ENCODE measurements around the gene ZNF2.

The ZNF2 gene
- total RNA-seq, result 2.1 to 3.9 (median 2.2) reads per million in 3 donors

DNA sequence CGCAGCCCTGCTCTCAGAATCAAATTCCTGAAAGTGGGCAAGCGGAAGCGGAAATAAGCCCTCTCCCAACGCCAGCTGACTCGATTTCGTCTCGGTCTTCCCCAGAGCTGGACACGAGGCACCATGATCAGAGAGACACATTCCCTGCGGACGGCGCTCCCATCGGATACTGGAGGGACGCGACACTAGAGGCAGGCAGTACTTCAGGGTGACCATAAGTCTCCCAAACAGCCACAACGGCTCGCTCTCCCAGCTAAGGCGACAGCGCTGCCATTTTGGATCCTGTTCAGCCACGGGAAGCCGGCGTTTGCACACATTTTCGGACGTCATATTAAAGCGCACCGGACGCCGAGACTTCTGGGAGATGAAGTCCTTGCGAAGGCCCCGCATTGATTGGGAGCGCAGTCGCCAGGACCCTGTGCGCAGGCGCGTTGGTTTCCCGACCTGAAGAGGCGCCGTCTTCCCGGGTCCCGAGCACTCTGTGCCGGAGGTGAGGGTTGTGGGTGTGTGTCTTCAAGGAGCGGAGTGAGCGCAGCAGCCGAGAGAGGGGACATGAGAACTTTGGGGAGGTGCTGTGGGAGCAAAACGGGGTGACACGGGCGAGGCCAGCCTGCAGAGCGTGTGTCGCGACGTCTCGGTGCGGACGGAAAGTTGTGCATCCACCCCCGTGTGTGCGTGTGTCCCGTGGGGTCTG lies at the start of gene ZNF2:
Gene ZNF2, plus strand, starts transcription at position 439 of the 694 bp plus-strand sequence. CDS start 10,418 bp downstream, outside the sequence.
- Histone ChIP-seq H3K4me3 (ENCODE audit: insufficient read depth, low read depth, low read length, poor library complexity, severe bottlenecking) (peak within 1 kb of the TSS; percentile 93), H3K27me3 (replicated peaks; ENCODE audit: control insufficient read depth, insufficient read depth, low read length, poor library complexity, severe bottlenecking) (no peaks in the 10 kb centered on the region), H3K36me3 (ENCODE audit: control insufficient read depth, insufficient read depth, low read length) (no peaks in the 10 kb centered on the region), H3K4me1 (ENCODE audit: control insufficient read depth, insufficient read depth, low read length, poor library complexity, severe bottlenecking) (peaks cover 7% of the 10 kb centered on the region), H3K9me3 (ENCODE audit: control insufficient read depth, low read length) (no peaks in the 10 kb centered on the region), H3K27ac (ENCODE audit: insufficient read depth, low read length, poor library complexity, severe bottlenecking) (peak within 1 kb of the TSS; percentile 85)
- peak; percentile 93 to 97 (median 95) for DNase-seq

DNA sequence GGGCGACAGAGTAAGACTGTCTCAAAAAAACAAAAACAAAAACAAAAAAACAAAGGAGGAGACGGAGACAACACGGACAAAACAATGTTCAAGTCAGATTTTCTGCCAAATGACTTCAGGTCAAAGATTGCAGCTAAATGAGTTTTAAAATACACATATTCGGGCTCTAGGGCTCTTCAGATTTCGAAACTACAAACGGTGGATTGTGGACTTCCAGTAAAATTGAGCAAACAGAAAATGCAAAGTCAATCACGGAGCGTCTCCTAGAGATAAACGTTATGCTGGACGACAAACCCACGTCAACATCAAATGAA lies 44.6 kb upstream of the ZNF2 start:
- Histone ChIP-seq H3K4me1 (ENCODE audit: control insufficient read depth, insufficient read depth, low read length, poor library complexity, severe bottlenecking) (peaks cover 10% of the 10 kb centered on the region), H3K4me3 (ENCODE audit: insufficient read depth, low read depth, low read length, poor library complexity, severe bottlenecking) (peak overlapping the region; percentile 98), H3K9me3 (ENCODE audit: control insufficient read depth, low read length) (no peaks in the 10 kb centered on the region), H3K27me3 (replicated peaks; ENCODE audit: control insufficient read depth, insufficient read depth, low read length, poor library complexity, severe bottlenecking) (no peaks in the 10 kb centered on the region), H3K36me3 (ENCODE audit: control insufficient read depth, insufficient read depth, low read length) (no peaks in the 10 kb centered on the region), H3K27ac (ENCODE audit: insufficient read depth, low read length, poor library complexity, severe bottlenecking) (peak overlapping the region; percentile 88)
- DNase-seq, result no peak

DNA sequence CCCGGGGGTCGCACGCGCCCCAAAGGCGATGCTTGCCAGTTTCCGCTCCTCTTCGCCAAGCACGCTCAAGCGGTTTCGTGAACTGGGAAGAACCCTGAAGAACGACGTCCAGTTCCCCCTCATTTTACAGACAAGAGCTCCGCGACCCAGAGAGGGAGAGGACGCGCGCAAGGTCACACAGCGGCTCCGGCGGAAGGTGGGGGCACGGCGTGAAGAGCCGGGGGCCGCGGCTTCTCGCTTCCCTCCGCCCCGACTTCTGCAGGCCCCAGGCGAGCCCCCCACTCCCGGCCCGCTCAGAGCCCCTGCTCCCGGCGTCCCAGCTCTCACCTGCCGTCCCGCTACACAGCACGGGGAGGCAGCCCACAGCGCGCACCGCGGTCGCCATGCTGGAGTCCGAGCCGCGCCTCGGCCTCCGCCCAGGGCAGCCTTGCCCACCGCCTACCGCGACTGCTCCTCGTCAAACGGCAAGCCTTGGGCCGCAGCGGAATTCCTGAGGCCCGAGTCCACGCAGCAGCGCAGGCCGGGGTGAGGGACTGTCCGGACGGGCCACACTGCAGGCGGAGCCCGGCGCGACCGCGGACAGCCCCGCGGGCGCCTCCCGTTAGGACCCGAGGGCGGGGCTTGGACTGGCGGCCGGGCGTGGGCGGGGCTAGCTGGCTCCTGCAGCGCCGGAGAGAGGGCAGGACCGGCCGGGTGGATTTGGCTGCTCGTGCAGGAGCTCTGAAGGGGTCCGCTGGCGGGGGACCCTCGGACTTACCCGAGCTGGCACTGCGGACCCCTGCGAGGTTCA lies 44.0 kb upstream of the ZNF2 start, which contains the start of gene MRPS5:
Gene MRPS5, minus strand, starts transcription at position 402 of the 790 bp plus-strand sequence. Its CDS starts 17 bp downstream, at position 385.
- peak; percentile 63 to 73 (median 70) for DNase-seq
- H3K27me3 ChIP-seq (replicated peaks; ENCODE audit: control insufficient read depth, insufficient read depth, low read length, poor library complexity, severe bottlenecking), result no peaks in the 10 kb centered on the region
- H3K36me3 ChIP-seq (ENCODE audit: control insufficient read depth, insufficient read depth, low read length), result no peaks in the 10 kb centered on the region
- H3K9me3 ChIP-seq (ENCODE audit: control insufficient read depth, low read length), result no peaks in the 10 kb centered on the region
- H3K4me1 ChIP-seq (ENCODE audit: control insufficient read depth, insufficient read depth, low read length, poor library complexity, severe bottlenecking), result peaks cover 10% of the 10 kb centered on the region
- H3K4me3 ChIP-seq (ENCODE audit: insufficient read depth, low read depth, low read length, poor library complexity, severe bottlenecking), result peak within 1 kb of the TSS; percentile 98
- H3K27ac ChIP-seq (ENCODE audit: insufficient read depth, low read length, poor library complexity, severe bottlenecking), result peak within 1 kb of the TSS; percentile 88

DNA sequence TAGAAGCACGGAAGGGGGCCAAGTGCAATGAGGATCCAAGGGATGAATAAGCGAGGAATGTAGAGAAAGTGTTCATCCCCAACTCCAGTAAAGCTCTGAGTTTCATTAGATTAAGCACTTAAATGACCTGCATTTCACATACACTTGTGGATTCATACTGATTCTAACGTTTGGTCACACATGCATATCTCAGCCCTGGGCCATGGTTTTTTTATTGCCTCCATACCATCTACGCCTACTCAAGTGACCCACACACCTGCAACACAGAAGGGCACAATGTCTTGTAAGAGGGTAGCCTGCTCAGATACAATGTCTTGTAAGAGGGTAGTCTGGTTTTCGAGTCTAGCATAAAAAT lies 43.4 kb upstream of the ZNF2 start:
- no peaks in the 10 kb centered on the region for H3K27me3 ChIP-seq (replicated peaks; ENCODE audit: control insufficient read depth, insufficient read depth, low read length, poor library complexity, severe bottlenecking)
- no peaks in the 10 kb centered on the region for H3K36me3 ChIP-seq (ENCODE audit: control insufficient read depth, insufficient read depth, low read length)
- no peaks in the 10 kb centered on the region for H3K9me3 ChIP-seq (ENCODE audit: control insufficient read depth, low read length)
- peak overlapping the region; percentile 98 for H3K4me3 ChIP-seq (ENCODE audit: insufficient read depth, low read depth, low read length, poor library complexity, severe bottlenecking)
- H3K27ac ChIP-seq (ENCODE audit: insufficient read depth, low read length, poor library complexity, severe bottlenecking), result peak overlapping the region; percentile 88
- DNase-seq, result no peak
- H3K4me1 ChIP-seq (ENCODE audit: control insufficient read depth, insufficient read depth, low read length, poor library complexity, severe bottlenecking), result peaks cover 10% of the 10 kb centered on the region

DNA sequence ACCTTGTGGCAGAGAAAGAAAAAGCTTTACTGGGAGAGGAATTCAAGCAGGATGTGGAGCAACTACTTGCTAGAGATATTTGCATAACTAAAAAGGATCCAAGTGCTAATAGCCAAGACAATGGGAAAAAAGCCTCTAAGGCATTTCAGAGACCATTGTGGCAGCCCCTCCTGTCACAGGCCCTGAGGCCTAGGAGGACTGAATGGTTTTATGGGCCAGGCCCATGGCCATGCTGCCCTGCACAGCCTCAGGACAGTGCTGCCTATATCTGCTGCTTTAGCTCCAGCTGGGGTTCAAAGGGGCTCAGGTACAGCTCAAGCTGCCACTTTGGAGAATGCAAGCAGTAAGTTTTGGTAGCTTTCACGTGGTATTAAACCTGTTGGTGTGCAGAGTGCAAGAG lies 26.9 kb upstream of the ZNF2 start:
- H3K27me3 ChIP-seq (replicated peaks; ENCODE audit: control insufficient read depth, insufficient read depth, low read length, poor library complexity, severe bottlenecking), result no peaks in the 10 kb centered on the region
- peaks cover 20% of the 10 kb centered on the region for H3K9me3 ChIP-seq (ENCODE audit: control insufficient read depth, low read length)
- H3K27ac ChIP-seq (ENCODE audit: insufficient read depth, low read length, poor library complexity, severe bottlenecking), result no peak overlapping the region
- H3K36me3 ChIP-seq (ENCODE audit: control insufficient read depth, insufficient read depth, low read length), result no peaks in the 10 kb centered on the region
- H3K4me1 ChIP-seq (ENCODE audit: control insufficient read depth, insufficient read depth, low read length, poor library complexity, severe bottlenecking), result no peaks in the 10 kb centered on the region
- no peak for DNase-seq
- no peak overlapping the region for H3K4me3 ChIP-seq (ENCODE audit: insufficient read depth, low read depth, low read length, poor library complexity, severe bottlenecking)

DNA sequence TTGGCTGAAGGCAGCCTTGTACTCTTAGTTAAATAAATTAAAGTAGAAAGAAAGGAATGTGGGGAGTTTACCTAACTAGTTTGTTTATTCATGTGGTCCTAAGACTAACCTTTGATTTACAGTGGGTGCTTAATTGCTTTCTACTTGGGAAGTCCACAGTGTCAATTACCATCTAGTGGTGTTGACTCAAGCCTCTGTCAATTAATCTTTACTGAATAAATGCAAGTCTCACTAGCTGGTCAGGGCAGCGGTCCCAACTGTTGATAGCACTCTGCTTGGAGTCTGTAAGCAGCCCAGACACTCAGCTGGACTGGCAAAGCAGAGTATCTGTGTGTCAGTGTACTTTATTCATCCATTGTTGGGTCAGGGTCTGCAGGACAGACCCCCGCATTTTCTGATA lies 21.8 kb upstream of the ZNF2 start:
- no peaks in the 10 kb centered on the region for H3K4me1 ChIP-seq (ENCODE audit: control insufficient read depth, insufficient read depth, low read length, poor library complexity, severe bottlenecking)
- no peaks in the 10 kb centered on the region for H3K36me3 ChIP-seq (ENCODE audit: control insufficient read depth, insufficient read depth, low read length)
- H3K27ac ChIP-seq (ENCODE audit: insufficient read depth, low read length, poor library complexity, severe bottlenecking), result no peak overlapping the region
- H3K9me3 ChIP-seq (ENCODE audit: control insufficient read depth, low read length), result peaks cover 45% of the 10 kb centered on the region
- H3K4me3 ChIP-seq (ENCODE audit: insufficient read depth, low read depth, low read length, poor library complexity, severe bottlenecking), result no peak overlapping the region
- DNase-seq, result no peak
- no peaks in the 10 kb centered on the region for H3K27me3 ChIP-seq (replicated peaks; ENCODE audit: control insufficient read depth, insufficient read depth, low read length, poor library complexity, severe bottlenecking)

DNA sequence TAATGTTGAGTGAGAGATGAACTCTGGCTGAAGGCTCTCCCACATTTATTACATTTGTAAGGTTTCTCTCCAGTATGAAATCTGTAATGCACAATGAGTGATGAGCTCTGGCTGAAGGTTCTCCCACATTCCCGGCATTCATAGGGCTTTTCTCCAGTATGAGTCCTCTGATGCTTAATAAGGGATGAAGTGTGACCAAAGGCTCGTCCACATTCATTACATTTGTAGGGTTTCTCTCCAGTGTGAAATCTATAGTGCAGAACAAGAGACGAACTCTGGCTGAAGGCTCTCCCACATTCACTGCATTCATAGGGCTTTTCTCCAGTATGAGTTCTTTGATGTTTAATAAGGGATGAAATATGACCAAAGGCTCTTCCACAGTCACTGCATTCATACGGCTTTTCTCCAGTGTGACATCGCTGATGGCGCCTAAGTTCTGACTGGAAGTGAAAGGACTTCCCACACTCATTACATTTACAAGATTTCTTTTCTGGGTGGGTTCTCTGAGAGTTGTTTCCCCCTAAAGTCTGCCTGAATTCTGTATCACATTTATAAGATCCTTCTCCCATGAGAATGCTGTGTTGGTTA lies 16.1 kb upstream of the ZNF2 start:
- DNase-seq, result no peak
- no peak overlapping the region for H3K4me3 ChIP-seq (ENCODE audit: insufficient read depth, low read depth, low read length, poor library complexity, severe bottlenecking)
- peaks cover 32% of the 10 kb centered on the region for H3K36me3 ChIP-seq (ENCODE audit: control insufficient read depth, insufficient read depth, low read length)
- H3K4me1 ChIP-seq (ENCODE audit: control insufficient read depth, insufficient read depth, low read length, poor library complexity, severe bottlenecking), result no peaks in the 10 kb centered on the region
- H3K27ac ChIP-seq (ENCODE audit: insufficient read depth, low read length, poor library complexity, severe bottlenecking), result no peak overlapping the region
- H3K27me3 ChIP-seq (replicated peaks; ENCODE audit: control insufficient read depth, insufficient read depth, low read length, poor library complexity, severe bottlenecking), result no peaks in the 10 kb centered on the region
- H3K9me3 ChIP-seq (ENCODE audit: control insufficient read depth, low read length), result peaks cover 66% of the 10 kb centered on the region

DNA sequence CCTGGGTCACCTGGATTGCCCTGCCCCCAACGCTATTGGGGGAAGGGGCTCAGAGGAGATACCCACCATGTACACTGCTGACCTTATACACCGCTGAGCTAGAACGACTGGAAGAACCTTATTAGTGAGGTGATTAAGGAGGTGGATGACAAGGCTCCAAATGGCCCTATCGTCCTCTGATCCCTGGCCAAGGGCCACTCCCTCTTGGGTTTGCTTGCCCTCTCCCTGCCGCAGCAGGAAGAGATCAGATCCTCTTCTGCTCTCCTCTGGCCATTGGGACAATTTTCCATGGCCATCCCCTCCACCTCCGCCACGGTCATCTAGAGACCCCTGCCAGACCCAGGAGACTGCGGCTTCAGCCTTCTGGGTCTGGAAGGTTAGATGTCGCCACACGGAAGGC lies 7.2 kb upstream of the ZNF2 start:
- Histone ChIP-seq H3K27ac (ENCODE audit: insufficient read depth, low read length, poor library complexity, severe bottlenecking) (no peak overlapping the region), H3K4me1 (ENCODE audit: control insufficient read depth, insufficient read depth, low read length, poor library complexity, severe bottlenecking) (peaks cover 7% of the 10 kb centered on the region), H3K27me3 (replicated peaks; ENCODE audit: control insufficient read depth, insufficient read depth, low read length, poor library complexity, severe bottlenecking) (no peaks in the 10 kb centered on the region), H3K9me3 (ENCODE audit: control insufficient read depth, low read length) (peaks cover 6% of the 10 kb centered on the region), H3K4me3 (ENCODE audit: insufficient read depth, low read depth, low read length, poor library complexity, severe bottlenecking) (peak overlapping the region; percentile 79), H3K36me3 (ENCODE audit: control insufficient read depth, insufficient read depth, low read length) (peaks cover 8% of the 10 kb centered on the region)
- no peak for DNase-seq

DNA sequence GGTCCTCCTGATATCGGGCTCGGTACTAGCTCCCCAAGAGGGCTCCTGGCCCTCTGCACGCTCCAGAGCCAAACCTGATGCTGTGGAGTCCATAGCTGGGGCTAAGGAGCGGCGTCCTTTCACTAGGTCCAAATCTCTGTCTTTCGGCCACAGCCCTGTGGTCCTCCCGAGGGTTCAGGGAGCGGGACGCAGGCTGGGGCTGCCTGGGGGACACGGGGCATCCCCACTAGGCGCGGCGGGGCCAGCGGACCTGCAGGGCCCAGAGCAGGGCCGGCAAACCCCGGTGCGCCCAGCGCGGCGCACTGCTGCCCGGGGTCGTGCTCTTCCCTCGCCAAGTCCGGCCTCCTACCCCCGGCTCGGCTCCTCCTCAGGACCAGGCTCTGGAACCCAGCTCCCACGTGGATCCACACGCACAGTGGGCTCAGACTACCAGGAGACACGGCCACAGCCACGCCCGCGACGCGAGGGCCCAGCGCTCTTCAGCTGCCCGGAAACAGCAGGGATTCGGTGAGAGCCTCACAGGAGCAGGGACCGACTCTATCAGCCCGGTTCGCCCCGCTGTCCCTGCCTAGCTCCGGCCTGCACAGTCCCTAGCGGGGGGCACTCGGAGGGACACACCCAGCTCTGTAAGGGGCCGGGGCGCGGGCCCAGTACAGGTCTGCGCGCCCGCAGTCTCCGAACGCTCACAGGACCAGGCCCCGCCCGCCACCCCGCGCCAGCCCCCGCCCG lies 6.6 kb upstream of the ZNF2 start:
- DNase-seq, result no peak
- peaks cover 6% of the 10 kb centered on the region for H3K9me3 ChIP-seq (ENCODE audit: control insufficient read depth, low read length)
- peaks cover 8% of the 10 kb centered on the region for H3K36me3 ChIP-seq (ENCODE audit: control insufficient read depth, insufficient read depth, low read length)
- H3K4me3 ChIP-seq (ENCODE audit: insufficient read depth, low read depth, low read length, poor library complexity, severe bottlenecking), result peak overlapping the region; percentile 79
- H3K27ac ChIP-seq (ENCODE audit: insufficient read depth, low read length, poor library complexity, severe bottlenecking), result peak overlapping the region; percentile 63
- H3K4me1 ChIP-seq (ENCODE audit: control insufficient read depth, insufficient read depth, low read length, poor library complexity, severe bottlenecking), result peaks cover 7% of the 10 kb centered on the region
- no peaks in the 10 kb centered on the region for H3K27me3 ChIP-seq (replicated peaks; ENCODE audit: control insufficient read depth, insufficient read depth, low read length, poor library complexity, severe bottlenecking)

Data from effector memory CD4-positive, alpha-beta T cell (primary cell).